ENCODE measurements around the gene CFAP92. TPM values are rescaled to one million over a fixed set of nuclear protein-coding genes. Genes with fewer than 3 reads are reported as not detected.

CFAP92 gene
- total RNA-seq, 1 experiment from 2014 or later = 0.92 TPM

GRCh38 chr3:128967748-128968355, 26.0 kb downstream of the CFAP92 start:
- Histone ChIP-seq H3K9ac (ENCODE audit: extremely low read depth, insufficient read length, low read length) (no peak overlapping the region), H4K91ac (ENCODE audit: insufficient read length, low read depth, low read length) (no peak overlapping the region), H3T11ph (ENCODE audit: low read length) (no peak overlapping the region), H3K4me1 (ENCODE audit: insufficient read depth, low read length) (no peaks in the 10 kb centered on the region), H3K27ac (ENCODE audit: insufficient read length, low read depth, low read length) (no peak overlapping the region), H2BK120ac (ENCODE audit: low read depth, low read length, poor library complexity, severe bottlenecking) (no peak overlapping the region), H3K79me1 (ENCODE audit: insufficient read depth, low read depth, low read length, poor library complexity, severe bottlenecking) (no peaks in the 10 kb centered on the region), H2BK5ac (ENCODE audit: insufficient read length, low read length) (no peak overlapping the region), H2AFZ (ENCODE audit: low read length) (no peak overlapping the region), H3K23me2 (ENCODE audit: insufficient read length, low read depth, low read length, poor library complexity, severe bottlenecking) (no peaks in the 10 kb centered on the region), H3K14ac (ENCODE audit: insufficient read depth, low read length) (no peak overlapping the region), H2BK15ac (ENCODE audit: low read depth, low read length) (no peak overlapping the region), H2BK12ac (ENCODE audit: insufficient read length, low read depth, low read length) (no peak overlapping the region), H3K4ac (ENCODE audit: low read depth, low read length) (no peak overlapping the region), H4K8ac (replicated peaks; ENCODE audit: insufficient read length, low read depth, low read length) (no peak overlapping the region), H3K4me2 (ENCODE audit: insufficient read depth, insufficient read length, low read length) (no peak overlapping the region), H3K79me2 (ENCODE audit: insufficient read depth, low read length) (no peaks in the 10 kb centered on the region), H3K27me3 (ENCODE audit: insufficient read depth, low read length) (no peaks in the 10 kb centered on the region; the same call in 1 of the 2 replicates), H3K18ac (ENCODE audit: insufficient read length, low read depth, low read length) (no peak overlapping the region), H4K5ac (ENCODE audit: insufficient read length, low read depth, low read length) (no peak overlapping the region), H4K20me1 (ENCODE audit: control insufficient read depth, insufficient read depth, insufficient read length) (no peaks in the 10 kb centered on the region), H3K23ac (ENCODE audit: insufficient read length, low read depth, low read length) (no peak overlapping the region), H3K9me3 (ENCODE audit: control insufficient read depth, low read depth, low read length) (no peaks in the 10 kb centered on the region), H2BK20ac (ENCODE audit: low read depth, low read length, poor library complexity, severe bottlenecking) (no peak overlapping the region), H2AK5ac (ENCODE audit: insufficient read length, low read length) (no peak overlapping the region), H3K56ac (ENCODE audit: insufficient read length, low read depth, low read length) (no peak overlapping the region)
- Mint-ChIP-seq H3K27me3 (ENCODE audit: low read depth) (peaks cover 13% of the 10 kb centered on the region), H3K27ac (peak overlapping the region in 1 of 3 experiments; percentile 32; a peak in 1 of 7 replicates), H3K4me3 (no peak overlapping the region), H3K36me3 (ENCODE audit: insufficient read depth in 1 of 3, low read depth in 3 of 3) (no peaks in the 10 kb centered on the region), H3K4me1 (no peaks in the 10 kb centered on the region), H3K9me3 (no peaks in the 10 kb centered on the region)
- no CpG with 5 or more reads among the region's 6 CpGs for WGBS (ENCODE audit: extremely low coverage, insufficient read length, low lambda C conversion rate)
- no peak for DNase-seq
- TF ChIP-seq CTCF (conservative IDR thresholded peaks at IDR 0.05) = no peak
